Fibroblast of lung (primary cell): Measurements from ENCODE around the gene N4BP2.

Experiments used
- EZH2 ChIP-seq: IDR thresholded peaks from 2 replicates; pipeline ENCODE4 v1.5.1; 2012; ENCODE audit warnings: low read length, control low read depth, mild to moderate bottlenecking; ENCODE audit errors: missing control alignments
- TF ChIP-seq, protein P1 (sequence below), 2 donors: IDR thresholded peaks in 1 of 2; conservative IDR thresholded peaks in 1 of 2; 1 replicate in 1 of 2; 2 replicates in 1 of 2; pipeline ENCODE4 v1.5.1; 2011 to 2012; ENCODE audit warnings: low read length in 2 of 2, control low read depth in 1 of 2, inconsistent platforms in 1 of 2, low read depth in 1 of 2, mild to moderate bottlenecking in 1 of 2

DNA sequence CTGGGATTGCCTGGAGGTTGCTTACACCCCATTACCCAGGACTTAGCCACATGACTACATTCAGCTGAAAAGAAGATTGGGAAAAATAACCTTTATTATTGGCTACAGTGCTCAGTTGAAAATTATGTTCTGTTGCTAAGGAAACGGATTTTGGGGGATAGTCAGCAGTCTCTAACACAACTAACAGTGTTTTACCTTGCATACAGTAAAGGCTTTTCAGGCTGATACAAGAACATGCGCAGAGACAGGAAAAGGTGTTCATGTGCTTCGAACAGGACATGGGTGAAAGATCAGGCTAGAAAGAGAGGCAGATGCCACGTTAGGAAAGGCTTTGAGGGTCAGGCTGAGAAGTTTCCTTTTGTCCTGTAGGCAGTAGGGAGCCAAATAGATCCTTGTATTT is 125.4 kb downstream of the N4BP2 start:
- TF ChIP-seq, protein P1, sequence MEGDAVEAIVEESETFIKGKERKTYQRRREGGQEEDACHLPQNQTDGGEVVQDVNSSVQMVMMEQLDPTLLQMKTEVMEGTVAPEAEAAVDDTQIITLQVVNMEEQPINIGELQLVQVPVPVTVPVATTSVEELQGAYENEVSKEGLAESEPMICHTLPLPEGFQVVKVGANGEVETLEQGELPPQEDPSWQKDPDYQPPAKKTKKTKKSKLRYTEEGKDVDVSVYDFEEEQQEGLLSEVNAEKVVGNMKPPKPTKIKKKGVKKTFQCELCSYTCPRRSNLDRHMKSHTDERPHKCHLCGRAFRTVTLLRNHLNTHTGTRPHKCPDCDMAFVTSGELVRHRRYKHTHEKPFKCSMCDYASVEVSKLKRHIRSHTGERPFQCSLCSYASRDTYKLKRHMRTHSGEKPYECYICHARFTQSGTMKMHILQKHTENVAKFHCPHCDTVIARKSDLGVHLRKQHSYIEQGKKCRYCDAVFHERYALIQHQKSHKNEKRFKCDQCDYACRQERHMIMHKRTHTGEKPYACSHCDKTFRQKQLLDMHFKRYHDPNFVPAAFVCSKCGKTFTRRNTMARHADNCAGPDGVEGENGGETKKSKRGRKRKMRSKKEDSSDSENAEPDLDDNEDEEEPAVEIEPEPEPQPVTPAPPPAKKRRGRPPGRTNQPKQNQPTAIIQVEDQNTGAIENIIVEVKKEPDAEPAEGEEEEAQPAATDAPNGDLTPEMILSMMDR (conservative IDR thresholded peaks at IDR 0.05 in 1 of 2, IDR thresholded peaks at IDR 0.05 in 1 of 2; ENCODE audit: low read depth in 1 of 2, low read length in 2 of 2): no peak
- TF ChIP-seq EZH2: no peak
